H9 (cell line): ENCODE results near the gene MYO10. TPM values are rescaled to one million over a fixed set of nuclear protein-coding genes. Genes with fewer than 3 reads are reported as not detected.

Source experiments
- DNase-seq: peaks from one replicate; pipeline ENCODE4 v3.0.0-alpha.2; 2017
- H2AFZ ChIP-seq: one replicate; pipeline ENCODE4 v1.6.1; 2013; ENCODE audit warnings: mild to moderate bottlenecking, low read length, control low read depth, moderate library complexity
- H2AK5ac ChIP-seq: 2 replicates; pipeline ENCODE4 v1.6.1; 2013; ENCODE audit warnings: low read length, control low read depth, mixed read lengths; ENCODE audit not compliant: insufficient read length
- H2BK120ac ChIP-seq: one replicate; pipeline ENCODE4 v1.6.1; 2013; ENCODE audit warnings: low read depth, mild to moderate bottlenecking, low read length, control low read depth, inconsistent platforms; ENCODE audit not compliant: poor library complexity, severe bottlenecking
- H2BK12ac ChIP-seq: 2 replicates; pipeline ENCODE4 v1.6.1; 2013; ENCODE audit warnings: low read length, control low read depth, mixed read lengths, low read depth; ENCODE audit not compliant: insufficient read length
- H2BK15ac ChIP-seq: 2 replicates; pipeline ENCODE4 v1.6.1; 2013; ENCODE audit warnings: low read depth, low read length, control low read depth
- H2BK20ac ChIP-seq: one replicate; pipeline ENCODE4 v1.6.1; 2013; ENCODE audit warnings: low read depth, mild to moderate bottlenecking, low read length, control low read depth, inconsistent platforms; ENCODE audit not compliant: poor library complexity, severe bottlenecking
- H2BK5ac ChIP-seq: 2 replicates; pipeline ENCODE4 v1.6.1; 2013; ENCODE audit warnings: low read length, control low read depth, mixed read lengths; ENCODE audit not compliant: insufficient read length
- H3K14ac ChIP-seq: 2 replicates; pipeline ENCODE4 v1.6.1; 2013; ENCODE audit warnings: low read length, control low read depth; ENCODE audit not compliant: insufficient read depth
- H3K18ac ChIP-seq: 2 replicates; pipeline ENCODE4 v1.6.1; 2013; ENCODE audit warnings: low read depth, mild to moderate bottlenecking, mixed read lengths, low read length, control low read depth; ENCODE audit not compliant: insufficient read length
- H3K23ac ChIP-seq: 2 replicates; pipeline ENCODE4 v1.6.1; 2013; ENCODE audit warnings: low read length, control low read depth, mixed read lengths, low read depth; ENCODE audit not compliant: insufficient read length
- H3K23me2 ChIP-seq: 2 replicates; pipeline ENCODE4 v1.6.1; 2013; ENCODE audit warnings: low read depth, mild to moderate bottlenecking, mixed read lengths, low read length, control low read depth; ENCODE audit not compliant: insufficient read length, poor library complexity, severe bottlenecking
- H3K27ac ChIP-seq: 2 replicates; pipeline ENCODE4 v1.5.1; 2013; ENCODE audit warnings: low read length, control low read depth, mixed read lengths, low read depth; ENCODE audit not compliant: insufficient read length
- H3K27me3 ChIP-seq: 2 replicates; pipeline ENCODE4 v1.6.1; 2013; ENCODE audit warnings: low read length, control low read depth, inconsistent platforms; ENCODE audit not compliant: insufficient read depth
- H3K4ac ChIP-seq: 2 replicates; pipeline ENCODE4 v1.6.1; 2013; ENCODE audit warnings: low read depth, mild to moderate bottlenecking, control low read depth, inconsistent platforms, low read length, moderate library complexity
- H3K4me1 ChIP-seq: 2 replicates; pipeline ENCODE4 v1.6.1; 2013; ENCODE audit warnings: low read length, control low read depth, inconsistent platforms; ENCODE audit not compliant: insufficient read depth
- H3K4me2 ChIP-seq: 2 replicates; pipeline ENCODE4 v1.6.1; 2013; ENCODE audit warnings: low read length, control low read depth, mixed read lengths; ENCODE audit not compliant: insufficient read length, insufficient read depth
- H3K56ac ChIP-seq: 2 replicates; pipeline ENCODE4 v1.6.1; 2013; ENCODE audit warnings: low read depth, mild to moderate bottlenecking, mixed read lengths, low read length, control low read depth; ENCODE audit not compliant: insufficient read length
- H3K79me1 ChIP-seq: 2 replicates; pipeline ENCODE4 v1.6.1; 2013; ENCODE audit warnings: low read depth, mild to moderate bottlenecking, moderate library complexity, low read length, control low read depth, inconsistent platforms; ENCODE audit not compliant: insufficient read depth, poor library complexity, severe bottlenecking
- H3K79me2 ChIP-seq: 2 replicates; pipeline ENCODE4 v1.6.1; 2013; ENCODE audit warnings: low read length, control low read depth, inconsistent platforms; ENCODE audit not compliant: insufficient read depth
- H3K9ac ChIP-seq: 2 replicates; pipeline ENCODE4 v1.6.1; 2013; ENCODE audit warnings: low read length, control low read depth, mixed read lengths; ENCODE audit not compliant: insufficient read length; ENCODE audit errors: extremely low read depth
- H3K9me3 ChIP-seq: one replicate; pipeline ENCODE4 v1.6.1; 2013; ENCODE audit warnings: low read depth, low read length, inconsistent platforms; ENCODE audit not compliant: control insufficient read depth
- H3T11ph ChIP-seq: one replicate; pipeline ENCODE4 v1.6.1; 2013; ENCODE audit warnings: mild to moderate bottlenecking, low read length, control low read depth, inconsistent platforms
- H4K20me1 ChIP-seq: one replicate; pipeline ENCODE4 v1.6.1; 2013; ENCODE audit not compliant: control insufficient read depth, insufficient read length, insufficient read depth
- H4K5ac ChIP-seq: 2 replicates; pipeline ENCODE4 v1.6.1; 2013; ENCODE audit warnings: low read depth, mild to moderate bottlenecking, mixed read lengths, low read length, control low read depth; ENCODE audit not compliant: insufficient read length
- H4K8ac ChIP-seq: replicated peaks from 2 replicates; pipeline ENCODE4 v1.6.1; 2013; ENCODE audit warnings: low read length, control low read depth, mixed read lengths, low read depth; ENCODE audit not compliant: insufficient read length
- H4K91ac ChIP-seq: 2 replicates; pipeline ENCODE4 v1.6.1; 2013; ENCODE audit warnings: low read depth, mild to moderate bottlenecking, moderate library complexity, mixed read lengths, low read length, control low read depth; ENCODE audit not compliant: insufficient read length
- H3K27ac Mint-ChIP-seq, 3 experiments: 2 replicates in 2 of 3; 3 replicates in 1 of 3; pipeline ENCODE4 v1.8.0; 2020 to 2021; ENCODE audit warnings: mixed read lengths in 3 of 3, mild to moderate bottlenecking in 1 of 3, moderate library complexity in 1 of 3
- H3K27me3 Mint-ChIP-seq: 2 replicates; pipeline ENCODE4 v1.8.0; 2021; ENCODE audit warnings: low read depth, mild to moderate bottlenecking, moderate library complexity, mixed read lengths
- H3K36me3 Mint-ChIP-seq, 3 experiments: 2 replicates in 2 of 3; 3 replicates in 1 of 3; pipeline ENCODE4 v1.8.0; 2020 to 2021; ENCODE audit warnings: low read depth in 3 of 3, mixed read lengths in 3 of 3; ENCODE audit not compliant: insufficient read depth in 1 of 3
- H3K4me1 Mint-ChIP-seq, 2 experiments: 2 replicates each; pipeline ENCODE4 v1.8.0; 2020; ENCODE audit warnings: mixed read lengths in 2 of 2
- H3K4me3 Mint-ChIP-seq, 2 experiments: 2 replicates in 1 of 2; 3 replicates in 1 of 2; pipeline ENCODE4 v1.8.0; 2020 to 2021; ENCODE audit warnings: mild to moderate bottlenecking in 2 of 2, mixed read lengths in 2 of 2, moderate library complexity in 1 of 2
- H3K9me3 Mint-ChIP-seq, 2 experiments: 2 replicates in 1 of 2; 3 replicates in 1 of 2; pipeline ENCODE4 v1.8.0; 2020; ENCODE audit warnings: mild to moderate bottlenecking in 2 of 2, mixed read lengths in 2 of 2, moderate library complexity in 1 of 2
- WGBS: extraction: QIAGEN DNeasy Blood & Tissue Kit; methylation state at CpG from one replicate; pipeline ENCODE4 v1.1.7; 2013; ENCODE audit warnings: missing lambda C conversion rate, low lambda C conversion rate, mixed read lengths; ENCODE audit not compliant: insufficient read length; ENCODE audit errors: extremely low coverage; 5-methylcytosine and 5-hydroxymethylcytosine counted together
- total RNA-seq: library from RNA; stranded (reverse); gene quantifications from 2 replicates; pipeline ENCODE4 v1.2.1, GENCODE V29; 2021
- TF ChIP-seq, protein P1 (sequence below): fragments of 200-600 bp; sonication (generic); conservative IDR thresholded peaks from 3 replicates; pipeline ENCODE4 v1.8.0; 2021; ENCODE audit warnings: antibody characterized with exemption, mild to moderate bottlenecking

The MYO10 gene
- total RNA-seq, 1 experiment from 2014 or later = 127 TPM

DNA sequence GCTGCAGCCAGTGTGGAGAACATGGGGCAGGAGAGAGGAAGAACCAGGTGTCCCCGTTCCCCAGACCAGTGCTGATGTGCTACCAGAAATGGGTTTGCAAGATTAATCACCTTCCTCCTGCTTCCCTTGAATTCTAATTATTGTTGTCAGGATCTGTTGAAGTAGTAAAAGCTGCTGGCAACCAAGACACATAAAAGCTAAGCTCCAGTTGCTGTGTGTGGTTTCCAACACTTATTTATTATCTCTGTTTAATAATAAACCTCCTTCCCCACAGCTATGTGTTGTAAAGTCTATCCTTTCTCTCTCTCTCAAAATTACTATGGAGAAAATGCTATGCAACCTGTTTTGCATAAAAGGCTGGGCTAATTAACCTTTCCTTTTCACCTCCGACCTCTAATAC is 317.0 kb downstream of the MYO10 start:
- no peak overlapping the region for H2BK15ac ChIP-seq
- Mint-ChIP-seq H3K9me3 (peaks cover 0 to 2% of the 10 kb centered on the region in 2 experiments; a peak in 1 of 5 replicates), H3K4me3 (no peak overlapping the region), H3K36me3 (peaks cover 0 to 4% (median 0%) of the 10 kb centered on the region in 3 experiments; a peak in 1 of 7 replicates), H3K27ac (no peak overlapping the region), H3K4me1 (peaks cover 7 to 13% of the 10 kb centered on the region in 2 experiments), H3K27me3 (peaks cover 37% of the 10 kb centered on the region)
- no peaks in the 10 kb centered on the region for H3K79me2 ChIP-seq
- H3K4ac ChIP-seq = no peak overlapping the region
- no CpG with 5 or more reads among the region's 2 CpGs for WGBS
- peaks cover 13% of the 10 kb centered on the region for H3K23me2 ChIP-seq
- no peak for DNase-seq
- no peak overlapping the region for H3K9ac ChIP-seq
- H3K27me3 ChIP-seq = peaks cover 9% of the 10 kb centered on the region; the same call in 1 of the 2 replicates
- no peak overlapping the region for H4K91ac ChIP-seq
- no peak overlapping the region for H3K27ac ChIP-seq
- peaks cover 12% of the 10 kb centered on the region; the same call in 1 of the 2 replicates for H3K4me1 ChIP-seq
- no peak overlapping the region for H4K5ac ChIP-seq
- H4K20me1 ChIP-seq = no peaks in the 10 kb centered on the region
- TF ChIP-seq, protein P1, sequence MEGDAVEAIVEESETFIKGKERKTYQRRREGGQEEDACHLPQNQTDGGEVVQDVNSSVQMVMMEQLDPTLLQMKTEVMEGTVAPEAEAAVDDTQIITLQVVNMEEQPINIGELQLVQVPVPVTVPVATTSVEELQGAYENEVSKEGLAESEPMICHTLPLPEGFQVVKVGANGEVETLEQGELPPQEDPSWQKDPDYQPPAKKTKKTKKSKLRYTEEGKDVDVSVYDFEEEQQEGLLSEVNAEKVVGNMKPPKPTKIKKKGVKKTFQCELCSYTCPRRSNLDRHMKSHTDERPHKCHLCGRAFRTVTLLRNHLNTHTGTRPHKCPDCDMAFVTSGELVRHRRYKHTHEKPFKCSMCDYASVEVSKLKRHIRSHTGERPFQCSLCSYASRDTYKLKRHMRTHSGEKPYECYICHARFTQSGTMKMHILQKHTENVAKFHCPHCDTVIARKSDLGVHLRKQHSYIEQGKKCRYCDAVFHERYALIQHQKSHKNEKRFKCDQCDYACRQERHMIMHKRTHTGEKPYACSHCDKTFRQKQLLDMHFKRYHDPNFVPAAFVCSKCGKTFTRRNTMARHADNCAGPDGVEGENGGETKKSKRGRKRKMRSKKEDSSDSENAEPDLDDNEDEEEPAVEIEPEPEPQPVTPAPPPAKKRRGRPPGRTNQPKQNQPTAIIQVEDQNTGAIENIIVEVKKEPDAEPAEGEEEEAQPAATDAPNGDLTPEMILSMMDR = no peak
- no peak overlapping the region for H3T11ph ChIP-seq
- no peak overlapping the region for H2BK120ac ChIP-seq
- H2BK20ac ChIP-seq = no peak overlapping the region
- H2AK5ac ChIP-seq = no peak overlapping the region
- H3K14ac ChIP-seq = no peak overlapping the region
- H2AFZ ChIP-seq = no peak overlapping the region
- no peak overlapping the region for H3K56ac ChIP-seq
- no peaks in the 10 kb centered on the region for H3K79me1 ChIP-seq
- H3K23ac ChIP-seq = no peak overlapping the region
- no peak overlapping the region for H3K18ac ChIP-seq
- H3K4me2 ChIP-seq = no peak overlapping the region
- H4K8ac ChIP-seq = no peak overlapping the region
- no peak overlapping the region for H2BK5ac ChIP-seq
- H3K9me3 ChIP-seq = no peaks in the 10 kb centered on the region
- no peak overlapping the region for H2BK12ac ChIP-seq
